GM18873 (cell line): Measurements from ENCODE around the gene KIF18B.
"Not testable (repeated sequence)": the region's sequence is repeated elsewhere in the genome, so short reads cannot be mapped to it uniquely, and the experiment has no call there.

ENCODE experiments used
- ATAC-seq: cut with Tn5 transposase; IDR thresholded peaks from one replicate; pipeline ENCODE4 v1.9.1; 2021; ENCODE audit warnings: mild to moderate bottlenecking, moderate library complexity, moderate number of reproducible peaks; ENCODE audit not compliant: unreplicated experiment, low FRiP score

Gene KIF18B

DNA sequence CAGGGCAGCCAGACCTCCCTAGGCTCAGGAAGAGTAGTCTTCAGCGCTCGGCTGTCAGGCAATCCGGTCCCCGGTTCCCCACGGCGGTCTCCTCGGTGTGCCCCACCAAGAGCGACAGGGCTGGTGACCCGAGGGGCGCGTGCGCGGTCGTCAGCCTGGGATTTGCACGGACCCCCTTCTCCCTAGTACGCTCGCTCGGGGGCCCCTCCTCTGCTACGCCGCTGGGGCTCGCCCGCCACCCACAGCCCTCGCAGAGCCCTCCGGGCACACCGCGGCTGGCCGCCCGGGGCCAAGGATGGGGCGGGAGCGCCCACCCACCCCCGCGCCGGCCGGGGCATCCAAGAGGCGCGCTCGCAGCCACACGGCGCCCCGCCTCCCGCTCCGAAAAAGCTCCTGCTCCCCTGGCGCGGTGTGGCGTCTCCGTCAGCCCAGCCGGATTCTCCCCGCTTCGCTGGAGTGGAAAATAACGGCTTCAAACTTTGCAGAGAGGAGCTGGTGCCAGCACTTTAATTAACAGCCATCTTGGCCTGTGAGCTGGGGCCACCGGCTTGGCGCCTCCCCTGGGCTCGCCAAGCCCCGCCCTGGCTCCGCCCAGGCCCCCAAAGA lies 22.7 kb upstream of the KIF18B start:
- no peak for ATAC-seq

DNA sequence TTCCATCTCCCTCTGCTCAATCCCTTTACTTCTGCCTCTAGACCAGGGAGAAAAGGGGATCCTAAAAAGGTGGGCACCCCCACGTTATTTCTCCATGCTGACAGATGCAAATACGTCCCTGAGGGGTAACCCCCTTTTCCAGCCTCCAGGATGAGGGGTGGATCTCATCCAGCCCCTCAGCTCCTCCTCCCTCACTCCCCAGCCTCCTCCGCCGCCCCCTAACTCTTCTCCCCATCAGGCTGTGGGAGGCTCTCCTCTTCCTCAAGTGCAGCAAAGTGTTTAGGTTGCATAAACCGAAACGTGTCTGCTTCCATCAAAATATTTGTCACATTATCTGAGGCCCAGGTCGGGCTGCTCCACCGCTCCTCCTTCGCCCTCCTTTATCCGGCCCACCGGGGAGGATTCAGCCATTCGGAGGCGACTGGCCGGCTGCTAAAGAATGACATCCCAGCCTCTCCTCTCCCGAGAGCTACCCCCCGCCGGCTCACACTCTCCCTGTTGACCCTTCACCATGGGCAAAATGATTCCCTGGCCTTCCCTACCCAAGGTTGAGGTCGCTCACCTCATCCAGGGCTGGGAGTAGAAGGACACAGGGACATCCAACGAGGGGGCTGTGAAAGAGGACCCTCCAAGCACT lies 21.7 kb upstream of the KIF18B start:
- ATAC-seq, result no peak

DNA sequence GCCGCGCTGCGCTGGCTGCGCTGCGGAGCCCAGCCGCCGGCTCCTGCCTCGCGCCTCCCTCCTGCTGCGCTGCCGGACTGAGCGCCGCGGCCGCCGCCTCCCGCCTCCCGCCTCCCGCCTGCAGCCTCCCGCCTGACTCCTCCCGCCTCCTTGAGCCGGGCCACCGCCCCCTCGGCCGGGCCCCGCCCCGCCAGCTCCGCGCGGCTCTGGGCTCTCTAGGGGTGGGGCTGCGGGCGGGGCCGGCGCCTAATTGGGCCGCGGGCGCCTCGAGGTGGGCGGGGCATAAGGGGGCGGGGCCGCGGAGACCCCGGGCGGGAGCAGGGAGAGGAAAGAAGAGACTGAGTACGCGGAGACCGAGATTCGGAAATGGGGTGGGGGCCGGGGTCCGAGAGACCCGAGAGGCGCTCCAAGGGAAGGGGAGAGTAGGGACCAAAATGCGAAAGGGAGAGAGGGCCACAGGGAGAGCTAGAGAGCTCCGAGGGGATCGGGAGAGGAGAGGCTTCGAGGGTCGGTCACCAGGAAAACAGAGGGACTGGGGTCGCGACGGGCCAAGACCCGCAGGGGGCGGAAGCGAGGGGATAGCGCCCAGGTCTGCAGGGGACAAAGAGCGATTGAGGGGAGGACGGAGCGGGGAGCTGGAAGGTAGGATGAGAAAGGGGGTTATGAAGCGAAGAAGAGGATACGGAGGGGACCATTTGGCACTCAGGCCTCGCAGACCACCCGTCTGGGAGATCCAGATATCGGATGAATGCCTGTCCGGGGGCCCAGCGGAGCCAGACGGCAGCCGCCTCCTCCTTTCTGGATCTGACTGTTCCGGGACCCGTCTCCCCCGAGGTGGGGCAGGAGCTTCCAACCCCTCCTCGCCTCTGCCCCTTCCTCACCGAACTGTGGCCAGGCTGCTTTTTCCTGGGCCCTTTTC lies 20.9 kb upstream of the KIF18B start, which contains the start of gene C1QL1:
TSS of gene C1QL1 (minus strand) at position 79 of the 919 bp plus-strand sequence. CDS start 255 bp downstream, outside the sequence.
- no peak for ATAC-seq

DNA sequence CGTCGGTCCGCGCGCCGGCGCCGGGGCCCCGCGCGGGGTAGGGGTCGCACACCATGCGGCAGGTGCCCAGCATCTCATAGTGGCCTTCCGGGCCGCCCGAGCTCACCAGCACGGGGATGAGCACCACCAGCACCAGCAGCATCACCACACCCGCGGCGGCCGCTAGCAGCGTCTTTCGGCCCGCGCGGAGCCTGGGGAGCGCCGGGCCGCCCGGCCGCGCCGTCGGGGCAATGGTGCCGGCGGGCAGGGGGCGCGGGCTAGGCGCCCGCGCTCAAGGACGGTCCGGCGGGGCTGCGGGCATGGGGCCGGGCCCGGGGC lies 20.3 kb upstream of the KIF18B start:
- ATAC-seq, result no peak

DNA sequence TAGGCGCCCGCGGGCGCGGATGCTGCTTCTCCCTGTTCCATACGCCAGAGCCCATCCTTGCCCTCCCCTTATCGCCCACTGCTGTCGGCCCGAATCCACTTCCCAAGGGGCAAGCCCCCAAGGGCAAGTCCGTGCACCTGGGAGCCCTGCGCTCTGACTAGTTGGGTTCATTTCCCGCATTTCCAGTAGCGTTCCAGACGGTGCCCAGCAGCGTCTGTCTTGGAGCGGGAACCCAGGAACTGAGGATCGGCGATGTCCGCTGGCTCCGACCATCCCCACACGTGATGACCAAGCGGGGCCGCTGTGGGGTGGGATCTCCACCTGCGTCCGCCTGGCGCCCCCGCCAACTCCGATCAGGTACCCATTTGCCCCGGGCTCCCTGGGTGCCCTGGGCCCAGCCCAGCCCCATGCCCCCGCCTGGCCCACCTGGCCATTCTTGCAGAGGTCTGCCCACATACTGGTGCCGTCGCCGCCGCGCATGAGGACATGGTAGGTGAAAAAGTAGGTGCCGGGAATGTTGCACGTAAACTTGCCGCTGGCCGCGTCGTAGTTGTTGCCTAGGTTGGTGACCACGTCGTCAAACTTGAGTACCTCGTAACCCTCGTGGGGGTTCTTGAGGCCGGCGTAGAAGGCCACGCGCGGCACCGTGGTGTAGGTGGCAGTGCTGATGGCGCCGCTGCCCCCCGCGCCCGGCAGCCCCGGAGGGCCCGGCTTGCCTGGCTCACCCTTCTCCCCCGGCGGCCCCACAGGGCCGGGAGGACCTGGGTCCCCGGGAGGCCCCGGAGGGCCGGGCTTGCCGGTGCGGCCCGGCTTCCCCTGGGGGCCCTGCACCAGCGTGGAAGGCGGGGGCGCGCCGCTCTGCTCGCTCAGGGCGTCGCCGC lies 19.7 kb upstream of the KIF18B start:
- ATAC-seq, result no peak

DNA sequence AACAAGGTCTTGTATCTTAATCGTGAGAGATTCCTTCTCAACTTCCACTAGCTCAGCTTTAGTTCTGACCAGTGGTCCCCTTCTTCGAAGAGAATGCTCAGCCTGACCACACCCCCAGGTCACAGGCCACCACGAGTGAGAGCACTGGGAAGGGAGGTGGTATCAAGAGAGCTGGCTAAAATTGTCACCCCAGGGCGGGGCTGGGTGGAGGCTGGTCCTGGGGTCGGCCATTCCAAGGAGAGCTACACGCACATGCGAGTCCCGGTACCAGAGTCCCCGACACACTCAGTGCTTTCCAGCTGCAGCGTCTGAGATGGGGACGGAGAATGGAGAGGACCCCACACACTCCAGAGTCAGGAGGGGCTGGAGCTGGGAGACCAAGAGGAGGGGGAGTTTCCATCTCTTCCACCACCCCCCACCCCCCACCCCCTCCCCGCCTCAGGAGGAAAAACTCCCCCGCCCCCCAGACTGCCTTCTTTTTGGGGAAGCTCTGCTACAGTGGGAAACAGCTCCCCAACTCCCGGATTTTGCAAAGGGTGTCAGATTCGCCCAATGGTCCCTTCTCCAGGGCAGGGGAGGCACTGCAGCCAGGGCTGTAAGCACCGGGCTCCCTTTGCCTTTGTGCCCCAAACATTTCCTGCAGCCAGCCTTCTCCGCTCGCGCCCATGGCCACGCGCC lies 18.9 kb upstream of the KIF18B start:
- no peak for ATAC-seq

DNA sequence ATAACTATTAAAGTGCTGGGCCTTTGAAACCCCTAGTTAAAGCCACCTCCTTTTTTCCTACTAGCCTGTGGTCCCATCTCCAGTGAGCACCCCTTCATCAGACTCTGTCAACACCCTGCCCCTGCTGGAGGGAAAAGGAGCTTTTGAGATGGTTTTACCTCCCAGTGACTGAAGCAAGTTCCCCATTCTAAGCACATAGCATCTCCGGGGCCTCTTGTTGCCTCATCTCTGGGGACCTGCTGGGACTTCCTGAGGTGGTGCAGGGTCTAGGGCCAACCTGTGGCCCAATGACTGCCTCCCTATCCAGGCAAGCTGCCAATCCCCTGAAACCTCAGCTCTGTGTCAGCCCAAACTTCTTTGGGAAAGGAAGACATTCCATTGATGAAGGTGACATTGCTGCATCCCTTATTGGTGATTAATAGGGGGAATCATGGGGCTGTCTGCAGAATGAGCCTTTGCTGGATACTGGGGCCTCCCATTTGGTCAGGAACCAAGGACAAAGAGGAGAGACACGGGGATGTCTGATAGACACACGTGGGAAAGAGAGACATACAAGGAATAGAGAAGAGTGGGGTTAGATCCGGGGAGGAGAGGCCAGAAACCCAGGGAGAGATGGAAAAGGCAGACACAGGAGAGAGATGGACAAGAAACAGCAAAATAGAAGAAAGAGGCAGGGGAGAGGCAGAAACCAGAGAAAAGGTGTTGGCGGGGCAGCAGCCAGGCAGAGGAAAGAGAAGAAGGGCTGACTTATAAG lies 18.1 kb upstream of the KIF18B start:
- ATAC-seq, result no peak

DNA sequence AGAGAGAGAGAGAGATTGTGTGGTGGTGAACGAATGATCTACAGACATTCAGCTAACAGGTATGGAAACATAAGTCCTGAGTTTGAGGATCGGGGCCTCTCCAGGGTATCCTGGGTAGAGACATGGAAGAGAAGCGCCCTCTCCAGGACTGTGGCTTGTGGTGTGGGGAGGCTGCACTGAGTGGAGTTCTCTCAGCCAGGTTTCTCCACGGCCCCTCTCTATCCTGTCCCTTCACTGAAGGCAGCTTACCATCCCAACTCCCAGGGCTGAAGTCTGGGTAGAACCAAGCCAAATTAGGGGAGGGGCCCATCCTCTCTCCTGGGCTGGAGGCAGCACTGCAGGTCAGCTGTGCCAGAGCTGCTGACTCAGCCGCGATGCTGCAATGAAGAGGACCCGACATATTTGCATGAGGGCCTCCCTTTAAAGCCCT lies 14.4 kb upstream of the KIF18B start:
- no peak for ATAC-seq

DNA sequence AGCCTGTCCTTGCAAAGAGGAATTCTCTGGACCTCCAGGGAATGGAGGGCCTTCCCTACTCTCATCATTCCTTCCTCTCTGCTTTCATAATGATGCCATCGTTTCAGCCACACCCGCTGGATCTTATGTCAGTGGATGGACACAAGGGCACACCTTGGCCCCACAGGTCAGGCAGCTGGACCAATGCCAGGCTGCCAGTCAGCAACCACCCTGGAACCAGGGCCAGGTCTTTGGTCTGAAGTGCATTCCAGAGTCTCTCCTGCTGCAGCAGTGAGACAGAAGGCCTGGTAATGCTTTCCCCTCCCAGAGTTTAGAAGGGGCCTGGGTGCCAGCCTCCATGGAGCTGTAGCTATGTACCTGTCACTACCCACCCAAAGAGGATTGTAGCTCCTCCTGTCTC lies 13.1 kb upstream of the KIF18B start:
- no peak for ATAC-seq

DNA sequence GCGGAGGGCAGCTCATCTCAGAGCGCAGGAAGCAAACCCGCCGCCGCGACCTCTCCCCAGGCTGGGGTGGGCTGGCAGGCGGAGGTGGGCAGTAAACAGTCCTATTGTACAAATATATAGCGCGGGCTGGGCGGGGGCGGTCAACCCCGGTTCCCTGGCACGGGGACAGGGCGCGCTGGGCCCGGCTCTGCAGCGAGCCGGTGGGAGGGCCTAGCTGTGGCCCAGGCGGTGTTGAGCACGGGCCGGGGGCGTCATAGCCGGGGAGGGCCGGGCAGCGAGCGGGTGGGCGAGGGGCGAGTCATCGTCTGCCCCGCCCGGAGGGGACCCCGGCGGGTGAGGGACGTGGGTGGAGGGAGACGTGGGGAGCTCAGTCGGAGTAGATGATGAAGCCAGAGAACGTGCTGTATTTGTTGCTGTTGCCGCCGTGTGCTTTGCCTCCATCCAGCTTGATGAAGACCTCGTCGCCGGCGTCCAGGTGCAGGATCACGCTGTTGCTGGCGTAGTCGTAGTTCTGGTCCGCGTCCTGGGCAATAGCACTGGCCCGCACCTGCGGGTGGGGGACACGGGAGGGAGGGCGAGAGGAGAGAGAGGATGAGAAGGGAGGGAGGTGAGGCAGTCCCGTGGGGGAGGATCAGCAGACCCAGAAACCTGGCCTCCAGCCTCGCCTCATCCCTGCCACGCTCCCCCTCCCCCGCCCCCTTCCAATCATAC lies 12.4 kb upstream of the KIF18B start:
- ATAC-seq, result no peak

DNA sequence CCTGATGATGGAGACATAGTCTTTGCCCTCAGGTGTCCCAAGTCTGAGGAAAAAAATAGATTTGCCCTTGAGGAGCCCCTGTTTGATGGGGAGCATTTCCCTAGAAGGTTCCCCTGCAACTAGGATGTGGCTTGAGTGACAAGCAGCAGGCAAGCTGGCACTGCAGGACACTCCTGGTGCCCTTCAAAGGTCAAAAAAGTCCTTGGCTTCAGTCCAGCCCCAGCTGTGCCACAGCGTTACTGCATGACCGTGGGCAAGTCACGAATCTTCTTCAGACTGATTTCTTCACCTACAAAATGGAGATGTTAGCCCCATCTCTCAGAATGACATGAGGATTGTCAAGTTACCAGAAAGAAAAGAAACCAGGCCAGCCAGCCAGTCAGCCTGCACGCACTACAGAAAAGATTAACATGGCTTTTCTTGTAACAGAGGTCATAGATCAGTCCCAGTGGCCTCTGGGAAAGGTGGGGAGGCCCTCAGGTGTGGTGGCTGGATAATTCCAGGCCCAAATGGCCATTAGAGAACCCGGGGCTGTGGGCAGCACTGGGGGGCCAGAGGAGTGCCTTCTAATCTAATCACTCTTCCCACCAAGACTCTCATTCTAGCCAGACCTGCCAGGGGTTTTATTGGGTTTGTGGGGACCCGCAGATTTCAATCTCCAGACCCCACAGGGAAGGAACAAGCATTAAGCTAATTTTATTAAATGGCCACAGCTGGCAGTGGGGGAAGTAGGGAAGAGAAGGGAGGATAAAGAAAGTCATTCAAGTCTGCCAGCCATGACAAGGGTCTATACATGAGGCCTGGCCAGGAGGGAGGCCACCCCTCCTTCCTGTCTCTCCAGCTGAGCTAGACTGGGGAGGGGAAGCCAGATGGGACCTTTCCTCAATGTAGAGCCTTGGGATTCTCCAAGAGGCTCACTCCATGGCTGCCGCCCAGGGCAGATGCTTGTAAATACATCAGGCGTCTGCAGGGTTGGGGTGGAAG lies 9.7 kb upstream of the KIF18B start:
- ATAC-seq, result no peak

DNA sequence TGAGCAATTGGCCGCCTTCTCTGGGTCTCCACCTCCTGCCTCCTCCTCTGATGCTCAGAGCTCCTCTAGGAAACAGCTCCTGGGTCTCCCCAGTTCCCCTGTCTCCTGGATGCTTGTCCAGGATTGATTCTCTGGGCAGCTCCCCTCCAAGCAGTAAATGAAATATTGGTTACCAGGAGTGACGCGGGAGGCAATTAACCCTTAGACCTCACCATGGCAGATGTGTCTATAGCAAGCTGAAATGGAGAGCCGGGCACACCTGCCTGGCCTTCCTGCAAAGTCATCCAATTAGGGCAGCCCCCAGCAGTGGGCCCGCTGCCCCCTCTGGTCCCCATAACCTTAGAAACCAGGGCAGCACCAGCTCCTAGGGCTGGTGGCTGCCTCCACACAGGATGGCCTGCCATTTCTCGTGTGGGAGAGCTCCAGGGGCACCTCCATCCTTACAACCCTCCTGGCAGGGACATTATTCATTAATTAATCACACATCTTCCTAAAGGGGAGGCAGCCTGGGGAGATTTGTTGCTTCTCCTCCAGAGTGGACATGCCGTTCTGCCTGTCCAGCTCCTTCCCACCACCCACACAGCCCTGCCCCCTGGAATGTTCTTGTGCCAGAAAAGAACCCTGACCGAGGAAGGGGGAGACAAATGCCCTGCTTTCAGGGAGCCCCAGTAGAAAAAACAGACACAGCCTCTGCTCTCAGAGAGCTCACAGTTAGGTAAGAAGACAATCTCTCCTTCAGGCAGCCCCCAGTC lies 8.3 kb upstream of the KIF18B start:
- no peak for ATAC-seq

DNA sequence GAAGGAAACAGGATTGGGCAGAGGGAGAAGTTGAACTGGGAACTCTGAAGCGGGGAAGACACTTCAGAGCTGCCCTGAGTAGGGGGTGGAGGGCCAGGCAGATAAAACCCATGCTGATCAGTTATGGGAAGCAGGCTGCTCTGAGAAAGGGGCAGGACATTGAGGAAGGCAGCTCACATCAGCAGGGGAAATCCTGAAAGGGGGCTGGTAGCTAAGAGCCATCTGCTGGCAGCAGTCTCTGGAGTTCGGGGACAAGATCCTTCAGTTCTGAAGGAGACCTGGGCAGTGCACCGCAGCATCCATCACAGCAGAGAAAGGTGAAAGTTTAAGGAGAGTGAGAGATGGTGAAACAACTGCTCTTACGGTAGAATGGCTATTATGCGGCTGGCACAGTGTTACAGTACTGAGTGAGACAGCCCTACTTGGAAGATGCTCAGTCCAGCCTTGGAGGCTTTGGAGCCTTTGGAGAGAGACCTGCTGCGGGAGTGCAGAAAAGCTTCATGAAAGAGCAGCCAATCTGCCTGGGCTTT lies 5.4 kb upstream of the KIF18B start:
- ATAC-seq, result no peak

DNA sequence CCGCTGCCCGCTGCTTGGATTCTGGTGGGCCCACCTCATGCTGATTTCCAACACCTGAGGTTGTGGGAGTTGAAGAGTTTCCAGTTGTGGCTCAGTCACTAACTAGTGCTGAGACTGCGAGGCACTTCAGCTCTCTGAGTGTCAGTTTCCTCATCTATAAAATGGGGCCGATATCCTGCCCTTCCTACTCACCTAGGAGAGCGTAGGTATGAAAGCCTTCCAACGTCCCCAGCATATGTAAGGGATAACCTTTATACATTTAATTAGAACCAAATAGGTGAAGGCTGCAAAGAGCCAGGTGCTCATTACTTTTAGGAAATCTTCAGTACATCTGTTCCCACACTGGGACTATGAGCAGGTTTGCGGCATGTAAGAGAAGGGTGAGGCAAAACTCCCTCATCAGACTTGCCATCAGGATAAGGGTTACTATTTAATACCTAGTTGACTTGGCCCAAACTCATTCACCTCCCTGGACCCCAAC lies 782 bp upstream of the KIF18B start:
- ATAC-seq, result no peak

DNA sequence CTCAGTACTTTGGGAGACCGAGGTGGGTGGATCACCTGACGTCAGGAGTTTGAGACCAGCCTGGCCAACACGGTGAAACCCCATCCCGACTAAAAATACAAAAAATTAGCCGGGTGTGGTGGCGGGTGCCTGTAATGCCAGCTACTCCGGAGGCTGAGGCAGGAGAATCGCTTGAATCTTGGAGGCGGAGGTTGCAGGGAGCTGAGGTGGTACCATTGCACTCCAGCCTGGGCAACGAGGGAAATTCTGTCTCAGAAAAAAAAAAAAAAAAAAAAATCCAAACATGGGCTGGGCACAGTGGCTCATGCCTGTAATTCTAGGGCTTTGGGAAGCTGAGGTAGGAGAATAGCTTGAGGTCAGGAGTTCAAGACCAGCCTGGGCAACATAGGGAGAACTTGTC lies 1.9 kb downstream of the KIF18B start:
- ATAC-seq, result not testable (repeated sequence)

DNA sequence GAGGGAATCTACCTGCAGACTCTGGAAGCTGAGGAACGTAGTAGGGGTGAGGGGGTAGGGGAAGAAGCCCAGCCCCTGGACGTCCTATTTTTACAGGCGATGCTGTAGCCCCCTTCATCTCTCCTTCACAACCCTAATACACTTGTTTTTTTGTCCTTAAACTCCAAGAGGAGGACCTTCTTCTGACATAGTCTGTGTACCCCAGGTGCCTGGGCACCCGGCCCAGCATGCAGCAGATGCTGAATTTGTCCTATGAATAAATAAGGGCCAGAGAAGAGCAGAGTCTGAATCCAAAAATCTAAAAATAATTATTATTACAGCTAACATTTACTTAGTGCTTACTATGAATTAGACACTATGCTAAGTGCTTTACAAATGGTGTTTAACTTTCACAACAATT lies 5.1 kb downstream of the KIF18B start:
- ATAC-seq, result no peak
